PC-9 (cell line): Measurements from ENCODE around the gene LRRC14B. TPM values are rescaled to one million over a fixed set of nuclear protein-coding genes. Genes with fewer than 3 reads are reported as not detected.

Experiments used
- BruUV-seq: library from RNA; stranded (reverse); fragments of 400-500 nt; replicated peaks from 2 replicates; lab custom pipeline; 2021; lab: Mats Ljungman, UMichigan
- CTCF ChIA-PET: fragments of 300-600 bp; sonication (Branson Sonifier 250); formaldehyde crosslinking; loops from one replicate; lab custom pipeline; 2022; ENCODE audit warnings: antibody characterized with exemption; lab: Charles Lee
- POLR2A ChIA-PET: fragments of 300-600 bp; sonication (Branson Sonifier 250); formaldehyde crosslinking; loops from one replicate; lab custom pipeline; 2022; ENCODE audit warnings: antibody characterized with exemption; ENCODE audit not compliant: unreplicated experiment; lab: Charles Lee
- DNase-seq, 2 experiments: peaks; one replicate each; pipeline versions ENCODE4 v3.0.0 to v3.0.0-alpha.2; 2015 to 2022; ENCODE audit warnings: mixed read lengths in 1 of 2
- H2AFZ ChIP-seq: fragments of 200-600 bp; sonication (generic); 2 replicates; pipeline ENCODE4 v1.8.1; 2017; ENCODE audit warnings: antibody characterized with exemption
- H3F3A ChIP-seq: fragments of 200-600 bp; sonication (generic); 2 replicates; pipeline ENCODE4 v1.8.1; 2017; ENCODE audit warnings: antibody characterized with exemption, mild to moderate bottlenecking, low read depth; ENCODE audit not compliant: insufficient read depth
- H3K27ac ChIP-seq: fragments of 200-600 bp; sonication (generic); 2 replicates; pipeline ENCODE4 v1.6.1; 2016; ENCODE audit warnings: mixed run types
- H3K27me3 ChIP-seq: fragments of 200-600 bp; sonication (generic); 2 replicates; pipeline ENCODE4 v1.6.1; 2016; ENCODE audit warnings: low read depth, mixed run types; ENCODE audit not compliant: insufficient read depth
- H3K36me3 ChIP-seq: fragments of 200-600 bp; sonication (generic); 2 replicates; pipeline ENCODE4 v1.6.1; 2016; ENCODE audit warnings: low read depth, mixed run types
- H3K4me1 ChIP-seq: fragments of 200-600 bp; sonication (generic); replicated peaks from 2 replicates; pipeline ENCODE4 v1.6.1; 2016; ENCODE audit warnings: mixed run types; ENCODE audit not compliant: insufficient read depth
- H3K4me2 ChIP-seq: fragments of 200-600 bp; sonication (generic); 2 replicates; pipeline ENCODE4 v1.6.1; 2017; ENCODE audit warnings: mixed run types
- H3K4me3 ChIP-seq: fragments of 200-600 bp; sonication (generic); 2 replicates; pipeline ENCODE4 v1.6.1; 2016; ENCODE audit warnings: mixed run types
- H3K79me2 ChIP-seq: fragments of 200-600 bp; sonication (generic); 2 replicates; pipeline ENCODE4 v1.6.1; 2017; ENCODE audit warnings: low read depth, mixed run types
- H3K9me2 ChIP-seq: fragments of 200-600 bp; sonication (generic); 2 replicates; pipeline ENCODE4 v1.8.1; 2017; ENCODE audit warnings: mild to moderate bottlenecking; ENCODE audit not compliant: insufficient read depth
- H3K9me3 ChIP-seq: fragments of 200-600 bp; sonication (generic); 2 replicates; pipeline ENCODE4 v1.8.1; 2016; ENCODE audit warnings: low read depth; ENCODE audit not compliant: insufficient read depth
- H4K20me1 ChIP-seq: fragments of 200-600 bp; sonication (generic); 2 replicates; pipeline ENCODE4 v1.8.1; 2017; ENCODE audit not compliant: insufficient read depth
- EZH2 ChIP-seq: fragments of 200-600 bp; sonication (generic); IDR thresholded peaks from 2 replicates; pipeline ENCODE4 v1.8.0; 2017; ENCODE audit warnings: antibody characterized with exemption, low read depth
- intact Hi-C: fragments of 100-400 bp; cut with micrococcal nuclease; formaldehyde crosslinking; loops from one replicate; pipeline ENCODE4 v1.10.0; 2022; ENCODE audit not compliant: unreplicated experiment
- total RNA-seq: library from RNA; stranded (reverse); gene quantifications from 2 replicates; pipeline ENCODE4 v1.2.3, GENCODE V29; 2021
- TF ChIP-seq, protein P1 (sequence below): fragments of 200-600 bp; sonication (generic); conservative IDR thresholded peaks from 2 replicates; pipeline ENCODE4 v1.6.1; 2017; ENCODE audit warnings: mixed run types, antibody characterized with exemption, mild to moderate bottlenecking, moderate library complexity

Gene LRRC14B
- total RNA-seq, 1 experiment from 2014 or later = not detected

DNA sequence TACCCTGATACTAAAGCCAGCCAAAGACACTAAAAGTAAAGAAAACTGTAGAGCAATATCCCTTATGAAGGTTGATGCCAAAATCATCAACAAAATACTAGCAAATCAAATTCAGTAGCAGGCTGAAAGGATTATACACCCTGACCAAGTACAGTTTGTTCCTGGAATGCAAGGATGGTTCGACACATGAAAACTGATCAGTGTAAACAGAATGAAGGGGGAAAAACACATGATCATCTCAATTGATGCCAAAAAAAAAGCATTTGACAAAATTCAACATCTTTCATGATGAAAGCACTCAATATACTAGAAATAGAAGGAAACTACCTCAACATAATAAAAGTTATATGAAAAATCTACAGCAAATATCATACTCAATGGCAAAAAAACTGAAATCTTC, 43.5 kb upstream of the LRRC14B start:
- Histone ChIP-seq H3K4me3 (no peak overlapping the region), H3K9me2 (no peaks in the 10 kb centered on the region), H3K4me2 (no peak overlapping the region), H3K4me1 (no peaks in the 10 kb centered on the region), H4K20me1 (no peaks in the 10 kb centered on the region), H3K36me3 (no peaks in the 10 kb centered on the region), H3K27me3 (peaks cover 81% of the 10 kb centered on the region), H3F3A (no peaks in the 10 kb centered on the region), H3K79me2 (no peaks in the 10 kb centered on the region), H3K9me3 (peaks cover 9% of the 10 kb centered on the region), H3K27ac (no peak overlapping the region), H2AFZ (no peak overlapping the region)
- POLR2A ChIA-PET = no interaction called here
- intact Hi-C loops = no loop called here
- no peak for TF ChIP-seq EZH2
- TF ChIP-seq, protein P1, sequence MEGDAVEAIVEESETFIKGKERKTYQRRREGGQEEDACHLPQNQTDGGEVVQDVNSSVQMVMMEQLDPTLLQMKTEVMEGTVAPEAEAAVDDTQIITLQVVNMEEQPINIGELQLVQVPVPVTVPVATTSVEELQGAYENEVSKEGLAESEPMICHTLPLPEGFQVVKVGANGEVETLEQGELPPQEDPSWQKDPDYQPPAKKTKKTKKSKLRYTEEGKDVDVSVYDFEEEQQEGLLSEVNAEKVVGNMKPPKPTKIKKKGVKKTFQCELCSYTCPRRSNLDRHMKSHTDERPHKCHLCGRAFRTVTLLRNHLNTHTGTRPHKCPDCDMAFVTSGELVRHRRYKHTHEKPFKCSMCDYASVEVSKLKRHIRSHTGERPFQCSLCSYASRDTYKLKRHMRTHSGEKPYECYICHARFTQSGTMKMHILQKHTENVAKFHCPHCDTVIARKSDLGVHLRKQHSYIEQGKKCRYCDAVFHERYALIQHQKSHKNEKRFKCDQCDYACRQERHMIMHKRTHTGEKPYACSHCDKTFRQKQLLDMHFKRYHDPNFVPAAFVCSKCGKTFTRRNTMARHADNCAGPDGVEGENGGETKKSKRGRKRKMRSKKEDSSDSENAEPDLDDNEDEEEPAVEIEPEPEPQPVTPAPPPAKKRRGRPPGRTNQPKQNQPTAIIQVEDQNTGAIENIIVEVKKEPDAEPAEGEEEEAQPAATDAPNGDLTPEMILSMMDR = no peak
- no peak for DNase-seq
- CTCF ChIA-PET = no interaction called here
- BruUV-seq = no TSS peak

DNA sequence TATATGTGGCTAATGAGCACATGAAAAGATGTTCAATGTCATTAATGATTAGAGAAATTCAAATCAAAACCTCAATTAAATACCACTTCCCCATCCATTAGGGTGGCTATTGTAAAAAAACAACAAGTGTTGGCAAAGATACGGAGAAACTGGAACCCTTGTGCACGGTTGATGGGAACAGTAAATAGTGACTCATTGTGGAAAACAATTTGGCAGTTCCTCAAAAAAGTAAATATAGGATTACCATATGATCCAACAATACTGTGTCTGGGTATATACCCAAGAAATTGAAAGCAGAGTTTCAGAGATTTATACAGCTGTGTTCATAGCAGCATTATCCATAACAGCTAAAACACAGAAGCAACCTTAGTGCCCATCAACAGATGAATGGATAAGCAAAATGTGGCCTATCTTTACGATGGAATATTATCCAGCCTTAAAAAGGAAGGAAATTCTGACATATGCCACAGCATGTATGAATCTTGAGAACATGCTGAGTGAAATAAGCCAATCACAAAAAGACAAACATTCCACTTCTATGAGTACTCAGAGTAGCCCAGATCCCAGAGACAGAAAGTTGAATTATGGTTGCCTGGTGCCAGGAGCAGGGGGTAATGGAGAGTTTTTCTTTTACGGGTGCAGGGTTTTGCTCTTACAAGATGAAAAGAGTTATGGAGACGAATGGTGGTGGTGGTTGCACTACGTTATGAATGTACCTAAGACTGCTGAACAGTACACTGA, 41.4 kb upstream of the LRRC14B start:
- H3K27ac ChIP-seq = no peak overlapping the region
- no peaks in the 10 kb centered on the region for H3F3A ChIP-seq
- no peaks in the 10 kb centered on the region for H3K36me3 ChIP-seq
- intact Hi-C loops = no loop called here
- no peaks in the 10 kb centered on the region for H3K79me2 ChIP-seq
- ChIA-PET POLR2A (no interaction called here), CTCF (no interaction called here)
- H3K27me3 ChIP-seq = peaks cover 81% of the 10 kb centered on the region
- H4K20me1 ChIP-seq = no peaks in the 10 kb centered on the region
- TF ChIP-seq EZH2 = no peak
- TF ChIP-seq, protein P1 = no peak
- no peaks in the 10 kb centered on the region for H3K4me1 ChIP-seq
- H3K9me2 ChIP-seq = no peaks in the 10 kb centered on the region
- no peak overlapping the region for H2AFZ ChIP-seq
- peaks cover 9% of the 10 kb centered on the region for H3K9me3 ChIP-seq
- H3K4me2 ChIP-seq = no peak overlapping the region
- DNase-seq = peak in 1 of 2 experiments; percentile 59
- no peak overlapping the region for H3K4me3 ChIP-seq
- BruUV-seq = no TSS peak

DNA sequence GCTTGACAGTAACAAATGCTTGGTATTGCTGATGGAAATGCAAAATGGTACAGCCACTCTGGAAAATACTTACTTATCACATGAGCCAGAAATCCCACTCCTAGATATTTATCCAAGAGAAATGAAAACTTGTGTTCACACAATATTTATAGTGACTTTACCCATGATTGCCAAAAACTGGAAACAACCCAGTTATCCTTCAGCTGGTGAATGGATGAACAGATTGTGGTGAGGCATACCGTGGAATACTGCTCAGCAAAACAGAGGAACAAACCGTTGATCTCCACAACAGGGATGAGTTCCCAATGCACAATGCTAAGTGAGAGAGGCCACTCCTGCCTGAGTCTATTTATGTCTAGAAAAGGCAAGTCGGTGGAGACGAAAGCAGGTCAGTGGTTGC, 40.5 kb upstream of the LRRC14B start:
- H3K36me3 ChIP-seq = no peaks in the 10 kb centered on the region
- no peak overlapping the region for H3K4me3 ChIP-seq
- intact Hi-C loops = no loop called here
- peaks cover 81% of the 10 kb centered on the region for H3K27me3 ChIP-seq
- H3K4me1 ChIP-seq = no peaks in the 10 kb centered on the region
- ChIA-PET POLR2A (no interaction called here), CTCF (no interaction called here)
- DNase-seq = no peak
- TF ChIP-seq, protein P1 = no peak
- no peak for TF ChIP-seq EZH2
- H3K27ac ChIP-seq = no peak overlapping the region
- no peak overlapping the region for H3K4me2 ChIP-seq
- no peaks in the 10 kb centered on the region for H4K20me1 ChIP-seq
- H3K9me2 ChIP-seq = no peaks in the 10 kb centered on the region
- H3F3A ChIP-seq = no peaks in the 10 kb centered on the region
- peaks cover 9% of the 10 kb centered on the region for H3K9me3 ChIP-seq
- no TSS peak for BruUV-seq
- H3K79me2 ChIP-seq = no peaks in the 10 kb centered on the region
- no peak overlapping the region for H2AFZ ChIP-seq
